DOHH2 (cell line): ENCODE measurements around the gene RIN2.

Experiments
- H3F3A ChIP-seq: fragments of 200-600 bp; sonication (generic), shearing (Covaris generic); 2 replicates; pipeline ENCODE4 v1.6.0; 2016; ENCODE audit warnings: antibody characterized with exemption, mild to moderate bottlenecking; ENCODE audit not compliant: control insufficient read depth, insufficient read depth
- H3K27ac ChIP-seq: fragments of 200-600 bp; sonication (generic); 2 replicates; pipeline ENCODE4 v1.5.1; 2014; ENCODE audit warnings: low read depth, mild to moderate bottlenecking, low read length, moderate library complexity
- H3K27me3 ChIP-seq: fragments of 200-600 bp; sonication (generic); 2 replicates; pipeline ENCODE4 v1.6.1; 2014; ENCODE audit warnings: mild to moderate bottlenecking, low read length, mixed read lengths; ENCODE audit not compliant: control insufficient read depth
- H3K36me3 ChIP-seq: fragments of 200-600 bp; sonication (generic); 2 replicates; pipeline ENCODE4 v1.6.1; 2014; ENCODE audit warnings: mild to moderate bottlenecking, low read length, moderate library complexity, mixed read lengths; ENCODE audit not compliant: control insufficient read depth
- H3K4me1 ChIP-seq: fragments of 200-600 bp; sonication (generic); 2 replicates; pipeline ENCODE4 v1.6.1; 2014; ENCODE audit warnings: mild to moderate bottlenecking, low read length, mixed read lengths; ENCODE audit not compliant: control insufficient read depth
- H3K4me2 ChIP-seq: fragments of 200-600 bp; sonication (generic); 2 replicates; pipeline ENCODE4 v1.6.0; 2014; ENCODE audit warnings: mild to moderate bottlenecking, low read length, moderate library complexity
- H3K4me3 ChIP-seq: fragments of 200-600 bp; sonication (generic); 2 replicates; pipeline ENCODE4 v1.5.1; 2014; ENCODE audit warnings: mild to moderate bottlenecking, low read length, mixed read lengths
- H3K79me2 ChIP-seq: fragments of 200-600 bp; sonication (generic); 2 replicates; pipeline ENCODE4 v1.6.1; 2014; ENCODE audit warnings: mild to moderate bottlenecking, low read length, mixed read lengths; ENCODE audit not compliant: control insufficient read depth
- H3K9me2 ChIP-seq: fragments of 200-600 bp; sonication (generic); replicated peaks from 2 replicates; pipeline ENCODE4 v1.6.1; 2014; ENCODE audit warnings: mild to moderate bottlenecking, low read length, mixed read lengths; ENCODE audit not compliant: control insufficient read depth
- H3K9me3 ChIP-seq: fragments of 200-600 bp; sonication (generic); 2 replicates; pipeline ENCODE4 v1.6.1; 2014; ENCODE audit warnings: antibody characterized with exemption, low read length, mixed read lengths; ENCODE audit not compliant: control insufficient read depth, insufficient read depth
- H4K20me1 ChIP-seq: fragments of 200-600 bp; sonication (generic); 2 replicates; pipeline ENCODE4 v1.6.0; 2014; ENCODE audit warnings: low read depth, mild to moderate bottlenecking, antibody characterized with exemption, low read length, moderate library complexity; ENCODE audit not compliant: control insufficient read depth, insufficient read depth
- EZH2phosphoT487 ChIP-seq: fragments of 200-600 bp; sonication (generic); IDR thresholded peaks from 2 replicates; pipeline ENCODE4 v1.6.1; 2017; ENCODE audit warnings: borderline replicate concordance, mild to moderate bottlenecking, antibody characterized with exemption, low read length, moderate library complexity, mixed read lengths
- TF ChIP-seq, protein P1 (sequence below): fragments of 200-600 bp; sonication (generic); IDR thresholded peaks from one replicate; pipeline ENCODE4 v1.5.1; 2014; ENCODE audit warnings: antibody characterized with exemption, mild to moderate bottlenecking, low read depth, low read length; ENCODE audit not compliant: poor library complexity, severe bottlenecking

The RIN2 gene

DNA sequence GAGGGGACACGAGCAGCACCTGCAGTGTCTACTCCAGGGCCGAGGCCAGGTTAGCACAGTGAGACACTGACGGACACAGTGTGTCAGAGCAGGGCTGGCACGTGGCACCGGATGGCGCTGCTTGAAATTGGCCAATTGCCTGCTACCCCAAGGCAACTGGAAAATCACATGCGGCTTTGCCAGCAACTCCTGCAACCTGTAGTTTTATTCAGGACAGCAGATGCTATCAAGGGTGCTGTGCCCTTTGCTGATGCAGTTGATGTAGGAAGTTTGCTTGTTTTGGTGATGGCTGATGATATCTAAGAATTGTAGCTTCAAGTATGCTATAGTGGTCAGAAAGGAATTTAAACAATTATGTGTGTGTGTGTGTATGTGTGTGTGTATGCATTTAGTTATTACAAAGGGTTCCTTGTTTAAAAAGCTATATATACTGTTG, 25.9 kb downstream of the RIN2 start:
- no peak overlapping the region for H3K4me3 ChIP-seq
- H3K9me2 ChIP-seq, result no peaks in the 10 kb centered on the region
- no peaks in the 10 kb centered on the region for H3K79me2 ChIP-seq
- no peaks in the 10 kb centered on the region for H3F3A ChIP-seq
- no peaks in the 10 kb centered on the region for H3K36me3 ChIP-seq
- peaks cover 13% of the 10 kb centered on the region for H3K27me3 ChIP-seq
- H3K4me1 ChIP-seq, result no peaks in the 10 kb centered on the region
- no peak overlapping the region for H3K27ac ChIP-seq
- no peak overlapping the region for H3K4me2 ChIP-seq
- no peaks in the 10 kb centered on the region for H4K20me1 ChIP-seq
- TF ChIP-seq EZH2phosphoT487, result no peak
- TF ChIP-seq, protein P1, sequence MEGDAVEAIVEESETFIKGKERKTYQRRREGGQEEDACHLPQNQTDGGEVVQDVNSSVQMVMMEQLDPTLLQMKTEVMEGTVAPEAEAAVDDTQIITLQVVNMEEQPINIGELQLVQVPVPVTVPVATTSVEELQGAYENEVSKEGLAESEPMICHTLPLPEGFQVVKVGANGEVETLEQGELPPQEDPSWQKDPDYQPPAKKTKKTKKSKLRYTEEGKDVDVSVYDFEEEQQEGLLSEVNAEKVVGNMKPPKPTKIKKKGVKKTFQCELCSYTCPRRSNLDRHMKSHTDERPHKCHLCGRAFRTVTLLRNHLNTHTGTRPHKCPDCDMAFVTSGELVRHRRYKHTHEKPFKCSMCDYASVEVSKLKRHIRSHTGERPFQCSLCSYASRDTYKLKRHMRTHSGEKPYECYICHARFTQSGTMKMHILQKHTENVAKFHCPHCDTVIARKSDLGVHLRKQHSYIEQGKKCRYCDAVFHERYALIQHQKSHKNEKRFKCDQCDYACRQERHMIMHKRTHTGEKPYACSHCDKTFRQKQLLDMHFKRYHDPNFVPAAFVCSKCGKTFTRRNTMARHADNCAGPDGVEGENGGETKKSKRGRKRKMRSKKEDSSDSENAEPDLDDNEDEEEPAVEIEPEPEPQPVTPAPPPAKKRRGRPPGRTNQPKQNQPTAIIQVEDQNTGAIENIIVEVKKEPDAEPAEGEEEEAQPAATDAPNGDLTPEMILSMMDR, result no peak
- H3K9me3 ChIP-seq, result no peaks in the 10 kb centered on the region

DNA sequence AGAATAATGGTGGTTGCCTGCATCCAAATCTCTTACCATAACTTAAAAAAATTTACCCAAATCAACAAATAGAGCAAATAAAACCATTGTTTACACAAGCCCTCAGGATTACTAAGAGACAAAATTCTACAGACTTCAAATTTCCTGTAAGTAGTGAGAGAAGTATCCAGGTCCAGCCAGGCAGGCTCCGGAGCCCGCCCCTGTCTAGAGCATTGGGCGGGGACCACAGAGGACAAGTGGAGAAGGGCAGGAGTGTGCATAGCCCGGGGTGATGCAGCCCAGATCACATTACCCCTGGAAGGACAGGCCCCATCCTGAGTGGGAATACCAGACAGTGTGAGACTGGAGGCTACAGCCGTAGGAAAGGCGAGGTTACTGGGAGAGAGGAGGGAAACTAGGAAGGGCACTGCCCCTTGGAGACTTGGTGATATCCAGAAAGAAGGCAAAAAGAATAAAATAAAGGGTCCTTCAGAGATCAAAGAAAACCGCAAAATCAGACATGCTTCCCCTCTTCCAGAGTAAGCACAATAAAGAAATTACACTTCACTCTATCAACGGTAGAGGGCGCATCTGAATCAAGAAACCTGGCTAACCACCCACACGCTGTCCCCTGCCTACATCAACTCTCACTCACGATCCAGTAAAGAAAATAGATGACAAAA, 26.6 kb downstream of the RIN2 start:
- Histone ChIP-seq H3K27me3 (peaks cover 8% of the 10 kb centered on the region), H3K9me3 (no peaks in the 10 kb centered on the region), H3K79me2 (no peaks in the 10 kb centered on the region), H3K4me3 (no peak overlapping the region), H3K27ac (no peak overlapping the region), H3K4me2 (no peak overlapping the region), H4K20me1 (no peaks in the 10 kb centered on the region), H3K4me1 (no peaks in the 10 kb centered on the region), H3K9me2 (no peaks in the 10 kb centered on the region), H3F3A (no peaks in the 10 kb centered on the region), H3K36me3 (no peaks in the 10 kb centered on the region)
- TF ChIP-seq, protein P1, result peak; percentile 80
- TF ChIP-seq EZH2phosphoT487, result no peak

DNA sequence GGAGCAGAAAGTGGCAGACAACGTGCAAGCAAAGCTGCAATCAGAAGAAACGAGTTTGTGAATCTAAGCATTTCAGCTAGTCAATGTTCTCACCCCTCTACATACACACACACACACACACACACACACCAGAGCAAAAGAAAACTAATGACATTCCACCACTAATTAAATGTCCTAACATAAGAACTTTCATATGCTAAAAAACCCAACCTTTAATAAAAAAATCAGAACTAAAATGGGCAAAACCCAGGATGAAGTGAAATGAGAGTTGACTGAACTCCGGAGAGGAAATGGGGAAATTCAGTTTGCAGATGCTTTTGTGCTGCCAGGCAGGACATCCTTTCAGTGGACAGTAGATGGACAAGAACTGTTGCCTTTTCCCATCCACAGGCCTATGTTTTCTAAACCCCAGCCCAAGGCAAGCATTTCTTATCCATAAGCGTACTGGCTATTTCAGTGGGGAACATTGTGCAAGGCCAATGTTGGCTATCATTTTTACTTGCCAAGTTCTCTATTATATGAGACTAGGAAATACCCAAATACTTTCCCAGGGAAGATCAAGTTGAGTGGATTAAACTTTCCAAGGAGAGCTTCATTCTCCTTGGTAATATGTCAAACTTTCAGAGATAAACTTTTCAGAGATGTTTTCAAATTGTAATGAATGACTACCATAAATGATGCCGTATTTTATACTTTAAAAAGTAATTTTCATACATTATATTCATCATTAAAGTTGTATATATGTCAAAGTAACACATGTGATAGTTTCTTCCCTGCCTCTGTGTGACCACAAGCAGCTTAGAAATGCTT, 27.3 kb downstream of the RIN2 start:
- Histone ChIP-seq H3K27me3 (peaks cover 7% of the 10 kb centered on the region), H3K4me1 (no peaks in the 10 kb centered on the region), H3F3A (no peaks in the 10 kb centered on the region), H3K27ac (no peak overlapping the region), H3K9me3 (no peaks in the 10 kb centered on the region), H3K79me2 (no peaks in the 10 kb centered on the region), H4K20me1 (no peaks in the 10 kb centered on the region), H3K36me3 (no peaks in the 10 kb centered on the region), H3K4me3 (no peak overlapping the region), H3K4me2 (no peak overlapping the region), H3K9me2 (no peaks in the 10 kb centered on the region)
- TF ChIP-seq, protein P1, result no peak
- TF ChIP-seq EZH2phosphoT487, result no peak
